Heart right ventricle (tissue), 16 donors: ENCODE data around the gene GRID2IP. TPM values are rescaled to one million over a fixed set of nuclear protein-coding genes. Genes with fewer than 3 reads are reported as not detected.

Experiments used
- ATAC-seq, 8 donors: fragments of 200-7000 bp; cut with Tn5 transposase; one replicate each; pipeline ENCODE4 v1.9.1; 2020; ENCODE audit warnings: mild to moderate bottlenecking in 8 of 8, moderate library complexity in 8 of 8, moderate number of reproducible peaks in 1 of 8
- DNase-seq, 2 donors: peaks; one replicate each; pipeline ENCODE4 v3.0.0-alpha.2; 2020
- H3K27ac ChIP-seq, 10 donors: fragments of 200-600 bp; sonication (generic) in 2 of 10; one replicate each; pipeline versions ENCODE4 v1.5.0 to v1.8.0; 2020 to 2022; ENCODE audit warnings: mild to moderate bottlenecking in 3 of 10
- H3K27me3 ChIP-seq, 7 donors: fragments of 200-600 bp; one replicate each; pipeline ENCODE4 v1.8.0; 2021 to 2022; ENCODE audit warnings: mild to moderate bottlenecking in 2 of 7
- H3K36me3 ChIP-seq, 9 donors: fragments of 200-600 bp; sonication (generic) in 1 of 9; one replicate each; pipeline versions ENCODE4 v1.5.0 to v1.8.0; 2020 to 2022; ENCODE audit warnings: mild to moderate bottlenecking in 2 of 9
- H3K4me1 ChIP-seq, 9 donors: fragments of 200-600 bp; sonication (generic) in 1 of 9; one replicate each; pipeline versions ENCODE4 v1.5.0 to v1.8.0; 2020 to 2022; ENCODE audit warnings: mild to moderate bottlenecking in 4 of 9
- H3K4me3 ChIP-seq, 10 donors: fragments of 200-600 bp; sonication (generic) in 2 of 10; one replicate each; pipeline versions ENCODE4 v1.5.0 to v1.8.0; 2020 to 2022; ENCODE audit warnings: mild to moderate bottlenecking in 7 of 10, moderate library complexity in 2 of 10
- H3K9me3 ChIP-seq, 11 donors: fragments of 200-600 bp in 10 of 11; sonication (generic) in 2 of 11; one replicate each; pipeline versions ENCODE4 v1.5.0 to v1.8.0; 2013 to 2022; ENCODE audit warnings: mild to moderate bottlenecking in 2 of 11, control low read depth in 1 of 11, moderate library complexity in 1 of 11
- CTCF ChIP-seq, 9 donors: fragments of 200-600 bp; sonication (generic) in 2 of 9; IDR thresholded peaks; one replicate each; pipeline versions ENCODE4 v1.5.0 to v1.8.0; 2021 to 2022; ENCODE audit warnings: antibody characterized with exemption in 9 of 9, mild to moderate bottlenecking in 5 of 9, moderate library complexity in 1 of 9
- WGBS, 2 donors: extraction: QIAGEN DNeasy Blood & Tissue Kit; methylation state at CpG; one replicate each; pipeline ENCODE4 v1.1.7; 2013; ENCODE audit warnings: inconsistent platforms in 1 of 2; 5-methylcytosine and 5-hydroxymethylcytosine counted together
- intact Hi-C, 10 donors: fragments of 100-400 bp; cut with DNase I; formaldehyde crosslinking; loops; one replicate each; pipeline versions ENCODE4 v1.11.1 to v1.14.2; 2022
- polyA plus RNA-seq, 2 donors: library from polyadenylated mRNA; stranded (reverse); fragments of 200-250 nt; gene quantifications; one replicate each; pipeline ENCODE4 v1.2.3, GENCODE V29; 2013
- total RNA-seq, 10 donors: library from RNA; stranded (reverse); fragmentation: NEBNext Ultra II Directional in 3 of 10; extraction: Animal tissue kit (Norgen Biotek cat#: 25700) in 3 of 10; gene quantifications; one replicate each; pipeline versions ENCODE4 v1.2.1 to v1.2.4, GENCODE V29; 2021 to 2023
- donor health status: Arrhythmogenic right ventricular cardiomyopathy.
- donor health status: ischemic (EF 13 %, LVEDD 7.1; RV severe dilation, severe dysfunction).
- donor health status: healthy with polysubstance abuse.
- donor health status: DM: no; HTN: yes; CAD: no.
- donor health status: DM: no; HTN: no; CAD: no.
- donor health status: ischemic (EF 25% LVEDD 6.9; RV normal size, moderate dysfunction).
- donor health status: ischemic (EF 25% LVEDD 5.7; RV mildly dilated, moderate dysfunction).
- donor health status: healthy.
- donor health status: DM: yes; HTN: yes; CAD: no.
- donor health status: Ischemic cardiomyopathy.
- donor health status: ischemic (EF 35%, LVEDD 5.7; RV mildly dilated, moderate dysfunction).
- donor health status: nonischemic (EF 11% LVEDD 7.7; RV severe dilation, severe dysfunction).
- donor health status: DM: yes; HTN: yes; CAD: no.
- donor health status: PGD.
- donor health status: ischemic (EF 29% LVEDD 5.4; RV normal size, mild dysfunction).
- donor health status: nonischemic (EF 23%, LVEDD 6.1; RV moderate dilation, normal function).

Gene GRID2IP
- total and polyA plus RNA-seq, 12 donors: 0.01 to 0.15 (median 0.11) TPM; not detected in 9

GRCh38 chr7:6533893-6534495 is 17.3 kb downstream of the GRID2IP start:
- Histone ChIP-seq H3K36me3 (no peaks in the 10 kb centered on the region), H3K9me3 (no peaks in the 10 kb centered on the region), H3K4me1 (peaks cover 0 to 18% (median 16%) of the 10 kb centered on the region in 9 donors), H3K27ac (no peak overlapping the region), H3K27me3 (peaks cover 8 to 96% (median 80%) of the 10 kb centered on the region in 7 donors), H3K4me3 (no peak overlapping the region)
- intact Hi-C loops: no loop called here
- no peak for ATAC-seq
- TF ChIP-seq CTCF (IDR thresholded peaks at IDR 0.05): no peak
- 39 to 42% methylated on average over 12 of the region's 12 CpGs for WGBS, 2 donors
- DNase-seq: no peak

- intact Hi-C loops: no loop called here
- Histone ChIP-seq H3K4me1 (peaks cover 0 to 18% (median 16%) of the 10 kb centered on the region in 9 donors), H3K27me3 (peaks cover 8 to 96% (median 80%) of the 10 kb centered on the region in 7 donors), H3K36me3 (no peaks in the 10 kb centered on the region), H3K27ac (no peak overlapping the region), H3K9me3 (no peaks in the 10 kb centered on the region), H3K4me3 (no peak overlapping the region)
- ATAC-seq (no peak), DNase-seq (no peak)
- 54 to 57% methylated on average over 7 of the region's 7 CpGs for WGBS, 2 donors
- TF ChIP-seq CTCF (IDR thresholded peaks at IDR 0.05): no peak
Measured at GRCh38 chr7:6532516-6532915, 18.7 kb downstream of the GRID2IP start.

GRCh38 chr7:6531492-6532279 is 19.6 kb downstream of the GRID2IP start:
- H3K27ac ChIP-seq: no peak overlapping the region
- ATAC-seq (no peak), DNase-seq (no peak)
- WGBS, 2 donors: 25% methylated on average over 19 of the region's 19 CpGs
- H3K4me1 ChIP-seq: peaks cover 2 to 20% (median 15%) of the 10 kb centered on the region in 9 donors
- TF ChIP-seq CTCF (IDR thresholded peaks at IDR 0.05): no peak
- peak overlapping the region in 2 of 10 donors; percentile 33 to 34 for H3K4me3 ChIP-seq
- H3K36me3 ChIP-seq: no peaks in the 10 kb centered on the region
- intact Hi-C loops: no loop called here
- no peaks in the 10 kb centered on the region for H3K9me3 ChIP-seq
- H3K27me3 ChIP-seq: peaks cover 11 to 96% (median 80%) of the 10 kb centered on the region in 7 donors

GRCh38 chr7:6530626-6531491 is 20.4 kb downstream of the GRID2IP start:
- 1 to 2% methylated on average over 73 to 74 of the region's 74 CpGs for WGBS, 2 donors
- intact Hi-C loops: no loop called here
- Histone ChIP-seq H3K27me3 (peaks cover 13 to 95% (median 80%) of the 10 kb centered on the region in 7 donors), H3K4me1 (peaks cover 0 to 15% (median 11%) of the 10 kb centered on the region in 9 donors), H3K4me3 (peak overlapping the region in 9 of 10 donors; percentile 5 to 45 (median 33)), H3K27ac (no peak overlapping the region), H3K9me3 (no peaks in the 10 kb centered on the region), H3K36me3 (no peaks in the 10 kb centered on the region)
- no peak for TF ChIP-seq CTCF (IDR thresholded peaks at IDR 0.05)
- DNase-seq (no peak), ATAC-seq (no peak)
